Fibroblast of skin of left biceps (primary cell): ENCODE data around the gene PTH1R.
A peak's percentile ranks its signal among the peaks of the same experiment; 100 is the strongest.

Experiments used
- DNase-seq, 2 experiments: peaks; one replicate each; pipeline ENCODE4 v3.0.0-alpha.2; 2013; ENCODE audit warnings: low read depth in 2 of 2

PTH1R gene

DNA sequence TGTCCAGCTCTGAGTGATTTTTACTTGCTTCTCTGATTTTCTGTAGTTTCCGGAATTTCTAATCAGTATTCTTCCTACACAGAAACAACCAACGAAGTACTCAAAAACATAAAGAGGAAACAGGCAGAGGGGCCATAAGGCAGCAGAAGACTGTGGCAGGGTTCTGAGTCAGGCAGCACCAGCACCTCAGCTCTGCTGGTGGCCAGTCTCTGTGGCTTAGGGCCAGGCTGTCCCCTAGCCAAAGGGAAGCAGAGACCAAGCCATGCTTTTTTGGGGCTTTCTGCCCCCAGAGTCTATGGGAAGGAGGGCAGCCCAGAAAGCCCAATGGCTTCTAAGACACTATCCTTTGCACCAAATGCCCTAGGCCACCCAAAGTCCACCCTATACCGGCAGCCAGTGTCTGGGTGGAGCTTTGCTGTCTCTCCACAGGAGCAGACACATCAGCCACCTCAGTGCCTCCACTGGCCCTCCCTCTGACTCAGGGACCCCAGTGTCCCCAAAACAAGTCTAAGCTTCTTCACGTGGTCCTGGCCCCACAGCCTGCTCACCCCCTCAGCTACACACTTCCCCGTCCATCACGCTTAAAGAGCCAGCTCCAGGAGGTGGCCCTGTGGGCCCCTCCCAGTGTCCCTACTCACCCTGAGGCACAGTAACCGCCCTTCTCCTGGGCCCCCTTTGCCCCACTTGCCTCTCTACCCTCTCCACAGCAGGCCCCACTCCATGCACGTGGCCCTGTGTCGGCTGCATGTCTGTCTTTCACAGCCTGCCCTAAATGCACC, 52.8 kb downstream of the PTH1R start:
- DNase-seq, result no peak

DNA sequence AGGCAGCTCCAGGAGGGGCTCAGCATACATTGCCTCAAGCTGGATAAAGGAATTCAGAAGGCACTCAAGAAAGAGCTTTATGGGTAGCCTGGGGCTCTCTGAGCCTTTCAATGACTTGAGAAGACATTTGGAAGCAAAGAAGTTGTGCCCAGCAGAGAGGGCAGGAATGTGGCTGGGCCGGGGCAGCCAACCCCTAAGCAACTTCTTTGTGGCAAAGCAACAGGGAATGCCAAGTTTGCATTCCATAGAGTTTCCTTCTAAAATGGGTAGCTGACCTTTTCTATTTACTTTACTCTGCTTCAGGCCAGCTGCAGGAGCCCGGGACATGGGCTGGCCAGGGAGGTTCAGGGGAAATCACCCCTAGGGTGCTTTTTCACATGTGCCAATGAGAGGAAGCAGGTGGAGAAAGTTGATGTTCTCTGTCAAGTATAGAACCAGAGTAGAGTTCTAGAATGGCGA, 53.5 kb downstream of the PTH1R start:
- DNase-seq, result no peak

DNA sequence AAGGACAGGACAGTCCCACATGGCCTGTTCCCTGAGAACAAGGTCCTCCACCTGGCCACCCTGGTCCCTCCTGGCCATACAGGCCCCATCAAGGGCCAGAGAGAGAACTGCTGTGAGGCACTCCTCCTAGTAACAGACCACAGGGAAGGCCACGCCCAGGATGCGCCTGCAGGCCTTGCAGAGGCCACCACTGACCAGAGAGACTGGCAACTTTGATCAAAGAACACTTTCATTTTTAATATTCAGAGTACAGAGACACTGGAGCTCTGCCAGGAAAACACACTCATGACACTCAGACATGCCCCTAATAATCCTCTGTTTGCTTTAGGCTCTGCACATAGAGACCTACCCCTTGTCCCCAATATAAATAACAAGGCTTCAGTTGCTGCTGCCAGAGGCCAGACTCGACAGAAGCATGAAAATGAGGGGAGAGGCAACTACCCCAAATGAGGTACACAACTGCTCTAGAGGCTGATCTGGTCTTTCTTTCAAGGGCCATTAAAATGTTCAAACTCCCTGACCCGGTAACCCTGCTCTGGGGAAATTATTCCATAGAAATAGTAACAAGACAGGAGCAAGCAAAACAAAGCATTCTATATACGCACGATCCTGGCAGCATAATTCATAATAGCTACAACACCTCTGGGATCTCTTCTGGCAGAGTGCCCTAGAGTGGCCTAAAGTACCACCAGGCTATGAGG, 54.3 kb downstream of the PTH1R start:
- DNase-seq, result no peak

DNA sequence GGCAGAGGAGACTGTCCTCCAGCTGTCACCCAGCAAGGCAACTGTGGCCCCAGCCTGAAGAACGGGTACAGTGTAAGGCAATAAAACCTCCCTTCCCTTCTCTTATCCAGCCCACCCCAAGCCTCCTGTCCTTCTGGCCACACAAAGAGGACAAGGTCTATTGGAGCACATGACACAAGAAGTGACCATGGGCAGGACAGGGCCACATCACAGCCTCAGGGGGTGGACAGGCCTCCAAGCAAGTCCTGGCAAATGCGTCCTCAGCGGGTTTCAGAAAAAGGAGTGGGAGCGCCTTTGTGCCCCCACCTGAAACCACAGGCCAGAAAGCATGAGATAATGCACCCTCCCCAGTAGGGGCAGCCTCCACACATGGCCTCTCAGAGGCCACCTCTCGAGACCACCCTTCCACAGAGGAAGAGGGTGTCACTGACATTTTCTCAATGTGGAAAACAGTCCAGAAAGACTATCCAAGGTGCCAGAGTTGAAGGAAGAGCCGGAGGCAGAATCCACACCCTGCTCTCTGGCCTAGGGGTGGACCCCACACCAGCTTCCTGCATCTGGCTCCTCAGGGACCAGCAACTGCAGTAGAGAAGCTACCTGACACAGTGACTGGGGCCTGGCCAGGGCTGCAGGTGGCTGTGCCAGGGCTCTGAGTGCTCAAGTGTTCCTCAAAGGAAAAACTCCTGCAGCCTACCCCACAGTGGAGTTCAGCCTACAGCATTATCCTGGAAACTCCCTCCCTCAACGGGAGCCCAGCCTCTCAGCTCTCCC, 55.1 kb downstream of the PTH1R start:
- DNase-seq, result no peak

DNA sequence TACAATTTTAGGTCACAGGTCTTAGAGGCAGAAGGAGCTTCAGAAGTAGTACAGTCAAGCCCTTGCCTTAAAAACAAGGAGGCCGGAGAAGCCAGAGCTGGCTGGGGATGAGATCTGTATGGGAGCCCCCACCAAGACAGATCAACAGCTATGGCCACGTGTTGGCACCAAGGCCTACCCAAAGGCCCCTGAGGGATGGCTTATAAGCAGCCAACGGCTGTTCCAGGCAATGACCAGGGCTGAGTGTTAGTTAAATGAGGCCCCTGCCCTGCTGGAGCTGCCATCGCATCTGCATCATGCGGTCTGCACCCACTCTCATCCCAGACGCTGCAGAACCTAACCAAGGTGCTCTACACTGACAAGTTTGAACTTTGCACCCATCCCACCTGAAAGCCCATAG, 55.7 kb downstream of the PTH1R start:
- DNase-seq, result no peak

DNA sequence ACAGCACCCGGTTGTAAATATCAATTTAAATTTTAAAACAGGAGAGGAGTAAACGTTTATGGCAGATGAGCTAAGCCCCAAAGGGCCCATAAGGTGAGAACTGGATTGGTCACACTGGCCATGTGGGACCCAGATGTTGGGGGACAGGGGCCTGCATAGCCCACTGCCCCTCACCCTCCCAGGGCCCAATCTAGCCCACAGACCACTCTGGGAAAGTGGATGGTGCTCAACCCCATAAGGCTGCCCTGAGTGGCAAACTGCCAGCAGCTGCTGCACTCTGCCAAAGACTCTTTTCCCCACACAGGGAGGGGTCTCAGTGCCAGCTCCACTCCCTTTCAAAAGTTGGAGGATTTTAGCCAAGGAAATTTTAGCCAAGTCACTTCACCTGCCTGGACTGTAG, 56.6 kb downstream of the PTH1R start:
- DNase-seq, result no peak

DNA sequence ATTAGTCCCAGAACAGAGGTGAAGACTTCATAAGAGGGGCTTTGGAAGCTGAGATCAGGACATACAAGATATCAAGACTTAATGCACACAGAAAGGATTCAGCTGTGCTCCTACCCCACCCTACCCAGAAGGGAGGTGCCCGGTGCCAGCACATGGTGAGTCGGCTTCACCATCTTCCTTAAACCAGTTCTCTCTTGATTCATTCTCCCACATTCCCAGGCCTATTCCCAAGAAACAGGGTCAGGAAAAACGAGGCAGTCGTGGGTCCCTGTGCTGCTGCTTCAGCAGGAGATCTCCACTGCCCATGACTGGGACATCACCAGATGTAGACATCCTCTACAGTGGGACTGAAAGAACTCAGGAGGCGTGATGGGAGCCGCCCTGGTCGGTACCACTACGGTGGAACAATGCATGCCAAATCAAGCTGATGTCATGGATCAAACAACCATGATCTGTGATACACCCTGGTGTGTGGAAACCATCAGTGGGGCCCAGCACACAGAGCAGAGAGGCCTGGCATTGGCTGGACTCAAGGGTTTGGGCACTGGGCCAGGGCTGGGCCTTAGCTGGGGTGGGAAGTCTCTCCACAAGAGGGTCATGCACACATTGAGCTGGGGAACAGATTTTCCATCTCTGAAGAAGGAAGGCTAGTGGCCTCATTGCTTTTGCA, 57.1 kb downstream of the PTH1R start:
- DNase-seq, result no peak

DNA sequence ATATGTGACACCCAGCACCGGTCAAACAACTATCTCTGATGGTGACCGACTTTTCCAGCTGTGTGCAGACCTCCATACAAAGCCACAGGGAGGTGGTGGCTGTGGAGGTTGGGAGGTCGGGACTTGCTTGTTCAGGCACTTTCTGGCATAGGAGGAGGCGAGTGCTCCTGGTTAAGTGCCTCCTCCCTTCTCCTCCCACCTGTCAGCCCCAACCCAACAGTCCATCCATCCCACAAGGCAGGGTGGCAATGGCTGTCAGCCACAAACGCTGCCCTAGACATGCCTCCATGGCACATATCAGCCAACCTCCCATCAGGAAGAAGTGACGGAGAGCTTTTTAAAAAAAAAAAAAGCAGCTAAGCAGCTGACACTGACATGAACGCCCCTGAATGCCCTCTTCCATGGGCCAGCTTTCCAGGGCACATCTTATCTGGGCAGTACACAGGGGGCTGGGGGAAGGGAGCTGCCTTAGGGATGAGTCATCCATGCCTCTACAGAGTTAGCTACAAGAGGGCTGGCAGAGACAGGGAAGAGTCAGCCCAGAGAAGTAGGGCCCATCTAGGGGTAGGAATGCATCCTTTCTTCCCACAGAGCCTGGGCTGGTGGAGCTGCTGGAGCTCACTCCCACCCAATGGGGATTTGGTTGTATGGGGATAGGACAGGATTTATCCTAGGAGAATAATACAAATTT, 57.8 kb downstream of the PTH1R start:
- peak; percentile 83 to 84 for DNase-seq

DNA sequence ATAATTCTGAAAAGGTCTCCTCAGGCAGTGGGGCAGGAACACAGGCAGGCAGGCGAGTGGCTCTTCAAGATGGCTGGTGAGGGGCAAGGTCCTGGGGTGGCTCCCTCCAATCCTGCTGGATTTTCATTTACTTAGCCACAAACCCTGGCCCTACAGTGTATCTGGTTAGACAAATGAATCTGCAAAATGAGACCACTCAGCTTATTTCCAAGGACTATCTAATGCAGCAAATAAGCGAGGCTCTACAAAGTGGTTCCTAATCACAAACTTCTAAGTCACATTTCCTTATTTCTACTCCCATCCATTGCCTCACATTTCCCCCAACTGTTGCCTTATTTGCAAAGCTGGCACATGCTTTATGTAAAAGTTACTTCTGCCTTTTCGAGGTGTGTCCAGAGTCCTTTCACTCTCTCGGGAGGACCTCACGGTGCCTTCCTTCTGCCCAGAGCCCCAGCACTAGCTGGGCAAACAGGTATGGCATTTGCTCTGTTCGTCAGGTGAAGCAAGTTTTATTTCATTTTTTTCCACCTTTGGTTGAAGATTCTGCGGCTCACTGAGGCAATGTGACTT, 58.6 kb downstream of the PTH1R start:
- DNase-seq, result no peak

DNA sequence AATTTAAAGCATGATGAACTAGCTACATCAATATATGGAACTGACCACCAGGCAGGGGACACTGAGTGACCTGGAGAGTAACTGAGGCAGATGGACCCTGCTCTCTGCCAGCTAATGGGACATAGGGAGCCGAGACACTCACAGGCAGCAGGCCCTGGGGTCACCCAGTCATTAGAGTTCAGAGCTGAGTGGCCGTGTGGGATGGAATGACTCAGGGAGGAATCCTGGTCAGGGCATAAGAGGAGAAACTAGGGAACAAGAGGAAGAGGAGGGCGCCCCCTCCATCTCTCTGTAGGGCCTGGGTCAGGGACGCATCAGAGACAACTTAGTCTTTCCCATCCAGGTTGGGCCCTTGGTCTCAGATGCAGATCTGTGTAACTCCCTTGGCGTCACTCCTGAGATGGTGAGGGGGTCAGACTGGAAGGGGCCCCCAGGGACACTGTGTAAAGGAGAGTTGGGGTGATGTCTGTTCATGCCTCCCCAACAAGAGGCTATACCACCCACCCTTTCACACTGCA, 59.3 kb downstream of the PTH1R start:
- no peak for DNase-seq

DNA sequence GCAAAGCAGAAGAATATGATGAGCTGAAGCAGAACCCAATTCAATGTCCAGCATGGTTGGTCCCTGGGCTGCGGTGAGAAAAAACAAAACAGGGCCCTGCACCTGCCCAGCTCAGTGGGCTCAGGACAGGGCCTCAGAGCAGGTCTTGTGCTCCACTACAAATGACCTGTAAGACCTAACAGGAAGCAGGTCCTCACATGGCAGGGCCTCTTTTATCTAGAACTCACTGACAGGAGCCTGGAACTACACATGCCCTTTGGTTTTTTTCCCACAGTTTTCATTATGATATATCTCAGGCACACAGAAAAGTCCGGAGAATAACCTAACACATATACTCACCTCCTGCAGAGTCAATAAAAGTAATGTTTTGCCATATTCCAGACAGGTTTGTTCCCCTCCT, 60.6 kb downstream of the PTH1R start:
- no peak for DNase-seq

DNA sequence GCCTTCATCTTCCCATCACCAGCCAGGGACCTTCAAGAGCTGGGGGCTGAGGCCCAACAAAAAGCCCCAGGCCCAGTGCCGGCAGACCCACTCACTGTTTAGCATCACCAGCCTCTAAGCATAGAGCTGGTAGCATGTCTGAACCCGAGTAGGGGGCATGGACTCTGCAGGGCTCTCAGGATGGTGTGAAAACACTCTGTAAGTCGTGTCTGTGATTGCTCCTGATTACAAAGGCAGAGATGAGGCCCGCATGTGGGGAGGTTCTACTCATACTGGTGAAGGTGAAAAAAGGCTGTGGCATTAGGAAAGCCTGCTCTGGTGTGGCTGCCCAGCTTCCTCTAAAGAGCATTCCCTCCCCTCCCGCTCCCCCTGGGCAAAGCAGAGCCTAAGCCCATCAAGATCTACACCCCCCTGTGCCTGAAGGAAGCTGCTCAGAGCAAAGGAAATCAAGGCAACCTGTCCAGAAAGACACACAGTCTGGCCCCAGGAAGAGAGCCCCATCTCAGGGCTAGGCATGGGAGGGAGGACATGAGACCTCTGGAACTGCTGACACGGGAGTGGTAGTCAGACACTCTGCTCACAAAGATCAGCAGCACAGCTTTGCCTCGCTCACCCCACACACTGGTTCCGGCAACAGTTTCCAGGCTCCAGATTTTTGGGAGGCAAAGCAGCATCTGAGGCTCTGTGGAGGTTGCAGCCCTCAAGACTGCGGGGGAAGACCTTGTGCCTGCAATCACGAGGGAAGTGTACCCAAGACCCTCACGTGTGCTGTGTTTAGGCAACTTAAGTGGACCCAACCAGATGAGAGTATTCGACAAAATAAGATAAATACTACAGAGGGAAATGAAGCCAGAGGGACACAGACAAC, 62.3 kb downstream of the PTH1R start:
- DNase-seq, result no peak

DNA sequence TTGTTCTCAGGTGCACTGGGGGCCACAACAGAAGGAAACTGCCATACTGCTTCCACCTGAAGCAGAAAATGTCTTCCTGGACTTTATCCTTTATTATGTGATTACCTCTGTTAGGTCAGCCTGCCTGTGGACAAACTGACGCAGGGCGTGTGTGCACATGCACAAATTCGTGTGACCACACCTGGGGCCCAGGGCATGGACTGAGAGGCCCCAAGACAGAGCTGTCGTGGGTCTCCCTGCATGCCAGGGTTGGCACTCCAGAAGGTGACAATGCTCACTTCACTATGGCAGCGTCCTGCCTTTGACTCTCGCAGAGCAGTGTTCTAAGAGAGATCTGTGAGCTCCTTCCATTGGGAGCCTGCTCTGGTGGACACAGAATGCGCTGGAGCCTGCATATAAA, 64.6 kb downstream of the PTH1R start:
- DNase-seq, result no peak

DNA sequence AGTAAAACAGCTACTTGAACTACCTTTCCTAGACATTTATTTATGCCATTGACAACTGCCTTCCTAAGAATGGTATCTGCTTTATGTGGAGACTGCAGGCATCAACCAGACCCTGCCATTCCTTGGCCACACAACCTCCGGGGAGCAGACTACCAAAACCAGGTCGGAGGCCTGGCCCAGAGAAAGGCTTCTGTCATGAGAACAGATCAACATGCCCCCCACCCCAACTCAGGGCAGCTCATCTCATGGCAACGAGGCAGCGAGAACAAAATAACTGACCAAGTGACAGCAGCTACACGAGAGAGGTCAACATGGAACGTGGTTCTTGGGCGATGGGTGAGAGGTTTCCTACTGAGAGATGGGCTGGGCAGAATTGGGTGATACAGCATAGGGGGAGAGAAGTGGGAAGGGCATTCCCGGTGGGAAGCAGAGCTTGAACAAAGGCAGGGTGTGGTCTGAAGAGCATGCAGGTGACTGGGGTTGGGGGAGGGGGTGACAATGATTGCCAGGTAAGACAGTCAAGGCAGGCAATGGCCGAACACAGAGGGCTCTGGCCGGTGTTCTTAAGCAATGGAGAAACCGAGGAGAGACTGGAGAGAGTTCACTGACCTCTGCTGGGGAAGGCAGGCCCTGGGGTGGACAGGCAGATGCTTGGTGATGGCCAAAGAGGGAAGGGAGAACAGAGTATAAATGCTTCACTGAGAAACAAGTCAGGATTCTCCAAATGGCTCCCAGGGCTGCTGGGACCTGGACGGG, 65.1 kb downstream of the PTH1R start:
- no peak for DNase-seq

DNA sequence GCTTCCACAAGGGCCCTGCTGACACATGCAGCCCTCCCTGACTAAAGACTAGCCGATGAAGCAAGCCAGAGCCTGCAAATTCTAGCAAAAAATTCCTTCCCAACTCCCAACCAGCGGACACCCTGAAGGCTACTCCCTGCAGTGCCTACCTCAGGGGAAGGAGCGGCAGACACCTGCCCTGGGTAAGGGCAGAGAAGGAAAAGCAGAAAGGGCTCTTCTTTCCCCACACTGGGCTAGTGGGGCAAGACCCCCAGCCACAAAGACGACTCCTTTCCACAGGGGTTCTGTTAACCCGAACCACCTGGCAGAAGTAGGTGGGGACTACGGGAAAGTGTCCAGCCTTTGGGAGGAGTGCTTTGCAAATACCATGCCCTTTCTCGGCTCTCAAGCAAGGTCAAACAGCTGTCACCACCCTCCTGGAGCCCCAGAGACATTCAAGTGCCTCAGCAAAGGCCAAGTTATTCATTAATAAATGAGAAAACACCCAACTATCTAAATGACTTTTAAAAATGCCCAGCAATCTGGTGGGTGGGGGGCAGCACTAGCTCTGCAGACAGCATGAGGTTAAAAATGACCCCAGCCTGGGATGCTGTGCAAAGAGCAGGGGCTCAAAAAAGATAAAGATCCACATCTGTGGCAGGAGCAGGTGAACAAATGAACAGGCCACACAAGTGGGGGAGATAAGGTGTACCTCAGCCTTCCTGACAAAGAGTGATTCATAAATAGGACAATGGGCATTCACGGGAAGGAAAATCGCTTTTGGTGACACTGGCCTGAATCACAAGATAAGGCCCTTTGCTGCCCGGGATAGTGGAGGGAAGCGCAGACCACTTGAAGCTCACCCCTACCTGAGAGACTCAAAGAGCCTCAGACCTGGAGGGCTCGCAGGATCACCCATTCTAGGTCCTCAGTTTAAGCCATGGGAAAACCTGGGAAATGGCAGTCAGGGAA, 66.0 kb downstream of the PTH1R start:
- no peak for DNase-seq

DNA sequence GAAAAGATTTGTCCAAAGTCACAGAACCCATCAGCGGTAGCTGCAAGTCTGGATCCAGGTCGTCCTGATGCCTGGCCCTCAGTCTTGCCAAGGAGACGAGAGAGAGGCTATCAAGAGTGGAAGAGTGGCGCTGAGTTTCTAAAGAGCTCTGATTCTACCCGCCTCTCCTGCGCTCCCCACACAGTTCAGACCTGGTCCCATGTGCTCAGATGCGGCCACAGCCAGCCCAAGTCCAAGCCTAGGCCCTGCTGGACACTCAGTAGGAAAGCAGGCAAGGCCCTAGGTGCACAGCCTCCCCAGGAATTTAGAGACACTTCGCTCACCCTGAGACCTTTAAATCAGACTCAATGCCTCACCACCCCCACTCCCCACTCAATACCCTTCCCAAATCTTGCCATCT, 66.7 kb downstream of the PTH1R start:
- no peak for DNase-seq

DNA sequence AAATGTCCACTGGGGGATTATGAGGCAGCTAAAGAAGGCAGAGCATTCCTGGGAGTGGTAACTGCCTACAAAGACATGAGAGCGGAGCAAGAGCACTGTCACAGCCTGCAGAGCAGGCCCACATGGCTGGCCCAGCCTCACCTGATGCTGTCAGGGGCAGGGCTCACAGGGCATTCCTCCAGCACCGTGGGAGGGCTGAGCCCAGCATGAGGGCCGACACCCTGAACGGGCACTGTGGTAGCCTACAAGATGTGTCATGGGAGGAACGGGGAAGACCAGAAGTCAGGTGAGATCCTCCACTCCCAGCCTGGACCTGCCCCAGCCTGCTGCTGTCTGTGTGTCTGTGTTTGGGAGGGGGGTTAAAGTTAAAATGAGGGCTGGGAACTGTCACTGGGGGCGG, 68.9 kb downstream of the PTH1R start:
- DNase-seq, result no peak
